Activated naive CD4-positive, alpha-beta T cell treated with anti-CD3 and anti-CD28 coated beads for 36 hours (primary cell): ENCODE results near the gene SNX25. TPM values are rescaled to one million over a fixed set of nuclear protein-coding genes. Genes with fewer than 3 reads are reported as not detected.

Experiments
- CTCF ChIA-PET: fragments of 350-600 bp; sonication (Branson Sonifier 250); formaldehyde crosslinking; loops from one replicate; lab custom pipeline; 2021; ENCODE audit warnings: antibody characterized with exemption; lab: Charles Lee
- DNase-seq: peaks from one replicate; pipeline ENCODE4 v3.0.0-alpha.2; 2020
- H3K27ac Mint-ChIP-seq: one replicate; pipeline ENCODE4 v1.8.0; 2021; ENCODE audit warnings: mild to moderate bottlenecking, mixed read lengths
- H3K27me3 Mint-ChIP-seq: one replicate; pipeline ENCODE4 v1.8.0; 2021; ENCODE audit warnings: low read depth, mixed read lengths
- H3K36me3 Mint-ChIP-seq: one replicate; pipeline ENCODE4 v1.8.0; 2021; ENCODE audit warnings: low read depth, mixed read lengths
- H3K4me1 Mint-ChIP-seq: one replicate; pipeline ENCODE4 v1.8.0; 2021; ENCODE audit warnings: low read depth, mixed read lengths
- H3K4me3 Mint-ChIP-seq: one replicate; pipeline ENCODE4 v1.8.0; 2021; ENCODE audit warnings: mild to moderate bottlenecking, moderate library complexity, mixed read lengths
- H3K9me3 Mint-ChIP-seq: one replicate; pipeline ENCODE4 v1.8.0; 2021; ENCODE audit warnings: mixed read lengths
- intact Hi-C: fragments of 100-400 bp; cut with micrococcal nuclease; formaldehyde crosslinking; loops from one replicate; pipeline ENCODE4 v1.15.1; 2023
- total RNA-seq, 2 experiments: library from RNA; stranded (reverse); gene quantifications; one replicate each; pipeline ENCODE4 v1.2.3, GENCODE V29; 2021

Gene SNX25
- total RNA-seq, 2 experiments from 2014 or later = 11.0 to 14.6 TPM

DNA sequence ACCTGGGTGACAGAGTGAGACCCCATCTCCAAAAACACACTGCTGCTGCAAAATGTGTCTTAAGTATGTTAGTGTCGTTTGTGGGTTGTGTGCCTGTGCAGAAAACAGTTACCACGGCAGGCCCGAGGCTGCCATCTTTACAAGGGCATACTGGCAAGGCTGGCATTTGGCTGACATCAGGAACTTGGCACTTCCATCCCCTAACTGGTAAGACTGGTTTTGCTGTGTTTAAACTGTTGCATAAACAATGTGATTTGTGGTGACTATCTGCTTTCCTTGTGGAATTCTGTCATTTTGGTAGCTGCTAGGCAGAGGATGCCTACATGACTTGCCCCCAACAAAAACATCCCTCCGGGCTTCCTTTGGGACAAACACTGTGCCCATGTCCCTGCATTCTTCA is 174.1 kb downstream of the SNX25 start:
- Mint-ChIP-seq H3K9me3 (peaks cover 3% of the 10 kb centered on the region), H3K36me3 (peaks cover 3% of the 10 kb centered on the region), H3K4me1 (peaks cover 11% of the 10 kb centered on the region), H3K27me3 (peaks cover 24% of the 10 kb centered on the region), H3K27ac (no peak overlapping the region), H3K4me3 (no peak overlapping the region)
- no peak for DNase-seq
- CTCF ChIA-PET = no interaction called here
- intact Hi-C loops = no loop called here

DNA sequence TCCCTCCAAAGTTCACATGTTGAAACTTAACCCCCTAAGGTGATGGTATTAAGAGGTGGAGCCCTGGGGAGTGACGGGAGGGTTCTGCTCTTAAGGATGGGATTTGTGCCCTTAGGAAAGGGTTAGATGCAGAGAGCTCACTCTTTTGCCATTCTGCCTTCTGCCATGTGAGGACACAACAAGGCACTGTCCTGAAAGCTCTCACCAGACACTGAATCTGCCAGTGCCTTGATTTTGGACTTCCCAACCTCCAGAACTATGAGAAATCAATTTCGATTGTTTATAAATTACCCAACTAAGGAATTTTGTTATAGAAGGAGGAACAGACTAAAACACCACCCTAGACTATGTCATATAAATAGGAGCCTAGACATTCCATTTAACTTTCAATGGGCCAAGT is 174.7 kb downstream of the SNX25 start:
- H3K36me3 Mint-ChIP-seq = peaks cover 3% of the 10 kb centered on the region
- no peak overlapping the region for H3K4me3 Mint-ChIP-seq
- H3K27me3 Mint-ChIP-seq = peaks cover 24% of the 10 kb centered on the region
- peaks cover 11% of the 10 kb centered on the region for H3K4me1 Mint-ChIP-seq
- H3K27ac Mint-ChIP-seq = no peak overlapping the region
- DNase-seq = no peak
- intact Hi-C loops = no loop called here
- H3K9me3 Mint-ChIP-seq = peaks cover 3% of the 10 kb centered on the region
- CTCF ChIA-PET = no interaction called here

- H3K4me3 Mint-ChIP-seq = no peak overlapping the region
- peaks cover 3% of the 10 kb centered on the region for H3K9me3 Mint-ChIP-seq
- CTCF ChIA-PET = no interaction called here
- peaks cover 3% of the 10 kb centered on the region for H3K36me3 Mint-ChIP-seq
- no peak overlapping the region for H3K27ac Mint-ChIP-seq
- DNase-seq = no peak
- peaks cover 11% of the 10 kb centered on the region for H3K4me1 Mint-ChIP-seq
- intact Hi-C loops = no loop called here
- H3K27me3 Mint-ChIP-seq = peaks cover 24% of the 10 kb centered on the region
Observed at GRCh38 chr4:185384930-185385331, 175.5 kb downstream of the SNX25 start.

- intact Hi-C loops = no loop called here
- Mint-ChIP-seq H3K36me3 (peaks cover 3% of the 10 kb centered on the region), H3K27ac (no peak overlapping the region), H3K9me3 (no peaks in the 10 kb centered on the region), H3K4me1 (peaks cover 11% of the 10 kb centered on the region), H3K27me3 (peaks cover 24% of the 10 kb centered on the region), H3K4me3 (no peak overlapping the region)
- CTCF ChIA-PET = no interaction called here
- DNase-seq = no peak
Observed at GRCh38 chr4:185387957-185388356, 178.6 kb downstream of the SNX25 start.

DNA sequence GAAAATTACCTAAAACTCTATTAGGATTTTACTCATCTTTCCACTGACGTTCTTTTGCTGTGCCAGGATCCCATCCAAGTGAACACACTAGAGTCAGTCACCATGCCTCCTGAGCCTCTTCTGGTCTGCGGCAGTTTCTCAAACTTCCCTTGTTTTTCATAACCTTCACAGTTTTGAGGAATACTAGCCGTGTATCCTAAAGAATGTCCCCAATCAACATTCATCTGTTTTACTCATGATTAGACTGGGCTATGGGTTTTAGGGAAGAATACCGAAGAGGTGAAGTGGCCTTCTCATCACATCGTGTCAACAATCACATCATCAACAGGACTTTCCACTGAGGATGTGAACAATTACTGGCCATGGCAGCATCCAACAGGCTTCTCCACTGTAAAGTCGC is 181.5 kb downstream of the SNX25 start:
- Mint-ChIP-seq H3K27ac (no peak overlapping the region), H3K9me3 (no peaks in the 10 kb centered on the region), H3K4me3 (no peak overlapping the region), H3K4me1 (peaks cover 11% of the 10 kb centered on the region), H3K27me3 (no peaks in the 10 kb centered on the region), H3K36me3 (peaks cover 1% of the 10 kb centered on the region)
- CTCF ChIA-PET = no interaction called here
- no peak for DNase-seq
- intact Hi-C loops = loop anchor here (10.0 kb wide), 1 partner anchor 1886 kb away; the partner anchor contains the start of gene ING2

DNA sequence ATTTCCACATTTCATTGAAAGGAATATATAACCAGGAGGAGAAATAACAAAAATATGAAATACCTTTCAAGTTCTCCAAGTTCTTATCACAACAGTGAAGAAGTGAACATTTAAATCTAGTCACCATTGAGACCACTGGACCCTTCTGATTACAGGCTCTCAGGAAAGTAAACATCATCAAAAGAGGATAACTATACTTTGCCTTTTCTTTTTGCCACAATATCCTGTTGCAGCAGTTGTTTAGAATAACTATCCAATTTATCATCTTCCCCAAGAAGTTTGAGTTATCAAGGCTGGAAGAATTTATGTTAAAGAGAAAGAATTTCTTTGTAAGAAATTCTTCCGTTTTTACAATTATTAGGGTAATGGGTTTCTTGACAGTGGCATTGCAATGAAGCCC is 182.8 kb downstream of the SNX25 start:
- DNase-seq = no peak
- CTCF ChIA-PET = no interaction called here
- Mint-ChIP-seq H3K4me3 (no peak overlapping the region), H3K9me3 (no peaks in the 10 kb centered on the region), H3K4me1 (peaks cover 15% of the 10 kb centered on the region), H3K27me3 (no peaks in the 10 kb centered on the region), H3K36me3 (peaks cover 1% of the 10 kb centered on the region), H3K27ac (no peak overlapping the region)
- intact Hi-C loops = loop anchor here (10.0 kb wide), 1 partner anchor 1887 kb away; the partner anchor contains the start of gene ING2

- Mint-ChIP-seq H3K36me3 (peaks cover 3% of the 10 kb centered on the region), H3K4me1 (peaks cover 35% of the 10 kb centered on the region), H3K4me3 (peak overlapping the region; percentile 93), H3K27me3 (no peaks in the 10 kb centered on the region), H3K9me3 (no peaks in the 10 kb centered on the region), H3K27ac (peak overlapping the region; percentile 98)
- CTCF ChIA-PET = interaction anchor here (0.7 to 1.0 kb wide), 2 partner anchors 34 to 211 kb away, joined by 3 to 4 read pairs; no protein-coding TSS in a partner anchor
- intact Hi-C loops = loop anchor here (1.0 to 10.0 kb wide), 5 partner anchors 49 to 1890 kb away; partner anchors contain the start of genes ING2, RWDD4 and TRAPPC11
- DNase-seq = no peak
Observed at GRCh38 chr4:185394568-185395237, 185.3 kb downstream of the SNX25 start.

DNA sequence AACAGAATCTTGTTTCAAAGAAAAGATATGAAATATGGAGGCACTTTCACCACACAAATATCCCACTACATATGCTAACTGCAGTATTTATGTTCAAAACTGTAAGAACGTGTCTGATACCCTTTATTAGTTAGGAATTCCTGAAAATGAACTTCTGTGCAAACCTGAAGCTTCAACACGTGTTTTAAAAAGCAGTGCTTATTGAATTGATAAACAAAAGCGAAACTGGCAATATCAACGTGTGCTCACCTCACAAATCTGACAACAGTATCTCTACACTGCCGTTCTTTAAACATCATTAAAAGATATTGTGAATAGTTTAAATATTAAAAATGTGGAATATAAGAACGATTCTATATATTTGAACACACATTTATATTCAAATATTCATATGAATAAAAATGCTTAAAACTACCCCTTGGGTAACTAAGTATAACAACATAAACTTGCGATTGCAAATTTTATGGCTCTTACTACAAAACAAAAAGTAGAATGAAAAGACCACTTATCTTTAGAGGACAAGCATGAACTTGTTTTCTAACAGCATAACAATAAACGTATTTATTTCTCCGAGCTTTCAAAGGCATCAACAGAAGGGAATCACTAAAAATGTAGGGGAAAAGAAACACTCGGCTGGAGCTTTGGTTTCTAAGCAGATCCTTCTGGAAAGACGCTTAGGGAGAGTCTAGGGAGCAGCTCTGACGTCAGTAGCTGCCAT is 186.0 kb downstream of the SNX25 start, which contains the start of gene LRP2BP:
TSS of gene LRP2BP (minus strand) at position 687 of the 718 bp plus-strand sequence. CDS start 17,738 bp downstream, outside the sequence.
- H3K4me1 Mint-ChIP-seq = peaks cover 38% of the 10 kb centered on the region
- CTCF ChIA-PET = interaction anchor here (0.6 to 1.1 kb wide), 4 partner anchors 33 to 299 kb away, joined by 3 to 4 read pairs (median 4); no protein-coding TSS in a partner anchor
- peaks cover 7% of the 10 kb centered on the region for H3K36me3 Mint-ChIP-seq
- peak within 1 kb of the TSS; percentile 98 for H3K27ac Mint-ChIP-seq
- no peaks in the 10 kb centered on the region for H3K27me3 Mint-ChIP-seq
- H3K4me3 Mint-ChIP-seq = peak within 1 kb of the TSS; percentile 93
- H3K9me3 Mint-ChIP-seq = no peaks in the 10 kb centered on the region
- intact Hi-C loops = loop anchor here (1.0 to 10.0 kb wide), 4 partner anchors 77 to 1891 kb away; partner anchors contain the start of genes ING2, RWDD4 and TRAPPC11
- no peak for DNase-seq

GRCh38 chr4:185395956-185396723 is 186.7 kb downstream of the SNX25 start:
- peak overlapping the region; percentile 98 for H3K27ac Mint-ChIP-seq
- DNase-seq = peak; percentile 95
- H3K4me3 Mint-ChIP-seq = peak overlapping the region; percentile 93
- no peaks in the 10 kb centered on the region for H3K27me3 Mint-ChIP-seq
- H3K36me3 Mint-ChIP-seq = peaks cover 7% of the 10 kb centered on the region
- H3K9me3 Mint-ChIP-seq = no peaks in the 10 kb centered on the region
- CTCF ChIA-PET = interaction anchor here (0.6 to 1.1 kb wide), 2 partner anchors 77 to 198 kb away, joined by 3 to 4 read pairs; no protein-coding TSS in a partner anchor
- intact Hi-C loops = loop anchor here (1.0 to 10.0 kb wide), 14 partner anchors 29 to 1891 kb away; partner anchors contain the start of genes CASP3, CCDC110, CENPU and CYP4V2
- H3K4me1 Mint-ChIP-seq = peaks cover 42% of the 10 kb centered on the region

- intact Hi-C loops = loop anchor here (1.0 to 10.0 kb wide), 11 partner anchors 28 to 1892 kb away; partner anchors contain the start of genes CASP3, CCDC110, CENPU and CYP4V2
- no peaks in the 10 kb centered on the region for H3K27me3 Mint-ChIP-seq
- peak within 1 kb of the TSS; percentile 93 for H3K4me3 Mint-ChIP-seq
- peak within 1 kb of the TSS; percentile 98 for H3K27ac Mint-ChIP-seq
- CTCF ChIA-PET = interaction anchor here (0.6 to 1.1 kb wide), 2 partner anchors 76 to 199 kb away, joined by 3 to 4 read pairs; no protein-coding TSS in a partner anchor
- peaks cover 7% of the 10 kb centered on the region for H3K36me3 Mint-ChIP-seq
- DNase-seq = no peak
- H3K4me1 Mint-ChIP-seq = peaks cover 42% of the 10 kb centered on the region
- H3K9me3 Mint-ChIP-seq = no peaks in the 10 kb centered on the region
Observed at GRCh38 chr4:185396724-185397385, 187.5 kb downstream of the SNX25 start, which contains the start of gene ANKRD37. ANKRD37 (plus strand) TSS chr4:185396841; CDS start chr4:185396924, 83 bp downstream.

DNA sequence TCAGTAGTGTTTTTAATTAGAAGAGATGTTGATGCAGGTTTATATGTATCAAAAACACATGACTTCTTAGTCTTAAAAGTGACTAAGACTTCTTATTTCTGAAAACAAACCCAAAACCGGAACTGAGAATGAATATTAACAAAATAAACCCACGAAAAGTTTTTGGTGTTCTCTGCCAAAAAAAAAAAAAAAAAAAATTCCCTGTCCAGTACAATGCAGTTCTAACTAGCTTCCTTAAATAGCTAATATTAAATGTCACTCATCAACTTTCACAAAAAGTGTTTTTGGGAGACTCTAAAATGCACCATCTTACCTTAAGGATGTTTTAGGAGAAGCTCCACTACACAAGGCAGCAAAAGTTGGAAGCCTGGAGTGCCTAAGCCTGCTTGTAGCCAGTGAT is 189.2 kb downstream of the SNX25 start:
- no peak for DNase-seq
- peaks cover 41% of the 10 kb centered on the region for H3K4me1 Mint-ChIP-seq
- no peaks in the 10 kb centered on the region for H3K27me3 Mint-ChIP-seq
- CTCF ChIA-PET = no interaction called here
- H3K9me3 Mint-ChIP-seq = no peaks in the 10 kb centered on the region
- no peak overlapping the region for H3K27ac Mint-ChIP-seq
- no peak overlapping the region for H3K4me3 Mint-ChIP-seq
- intact Hi-C loops = loop anchor here (10.0 kb wide), 1 partner anchor 1894 kb away; the partner anchor contains the start of gene ING2
- H3K36me3 Mint-ChIP-seq = peaks cover 7% of the 10 kb centered on the region
